Stimulated activated naive CD8-positive, alpha-beta T cell treated with anti-CD3 and anti-CD28 coated beads, Interleukin-15, Interleukin-2, amounts not matched to agents 100 ng/mL and 50 ng/mL, for 24 hours (primary cell): ENCODE data around the gene FAM222B.

ENCODE experiments used
- H3K27ac Mint-ChIP-seq: one replicate; pipeline ENCODE4 v1.8.0; 2021; ENCODE audit warnings: mild to moderate bottlenecking, mixed read lengths
- H3K27me3 Mint-ChIP-seq: one replicate; pipeline ENCODE4 v1.8.0; 2021; ENCODE audit warnings: mixed read lengths
- H3K36me3 Mint-ChIP-seq: one replicate; pipeline ENCODE4 v1.8.0; 2021; ENCODE audit warnings: low read depth, mixed read lengths
- H3K4me1 Mint-ChIP-seq: one replicate; pipeline ENCODE4 v1.8.0; 2021; ENCODE audit warnings: low read depth, mixed read lengths
- H3K4me3 Mint-ChIP-seq: one replicate; pipeline ENCODE4 v1.8.0; 2021; ENCODE audit warnings: mild to moderate bottlenecking, mixed read lengths
- H3K9me3 Mint-ChIP-seq: one replicate; pipeline ENCODE4 v1.8.0; 2021; ENCODE audit warnings: mixed read lengths

FAM222B gene, protein sequence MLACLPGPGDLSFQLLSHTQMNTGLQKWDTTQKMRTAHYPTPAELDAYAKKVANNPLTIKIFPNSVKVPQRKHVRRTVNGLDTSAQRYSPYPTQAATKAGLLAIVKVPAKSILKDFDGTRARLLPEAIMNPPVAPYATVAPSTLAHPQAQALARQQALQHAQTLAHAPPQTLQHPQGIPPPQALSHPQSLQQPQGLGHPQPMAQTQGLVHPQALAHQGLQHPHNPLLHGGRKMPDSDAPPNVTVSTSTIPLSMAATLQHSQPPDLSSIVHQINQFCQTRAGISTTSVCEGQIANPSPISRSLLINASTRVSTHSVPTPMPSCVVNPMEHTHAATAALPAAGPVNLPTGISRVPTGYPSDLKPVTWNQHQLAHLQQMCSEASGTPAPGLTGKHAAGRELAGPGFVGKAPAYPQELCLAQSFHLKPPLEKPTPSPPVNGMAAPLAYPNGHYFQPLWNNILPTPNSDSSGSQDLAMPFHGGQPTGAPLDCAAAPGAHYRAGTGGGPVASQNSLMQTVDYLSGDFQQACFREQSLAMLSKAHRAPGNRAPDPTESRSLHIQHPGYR

GRCh38 chr17:28842282-28843012 lies at the start of gene FAM222B:
Gene FAM222B (minus strand): TSS chr17:28842790. CDS start chr17:28766667, 76,123 bp downstream.
- H3K4me3 Mint-ChIP-seq = peak within 1 kb of the TSS; percentile 95
- peaks cover 3% of the 10 kb centered on the region for H3K36me3 Mint-ChIP-seq
- H3K4me1 Mint-ChIP-seq = peaks cover 36% of the 10 kb centered on the region
- H3K9me3 Mint-ChIP-seq = no peaks in the 10 kb centered on the region
- H3K27ac Mint-ChIP-seq = peak within 1 kb of the TSS; percentile 95
- no peaks in the 10 kb centered on the region for H3K27me3 Mint-ChIP-seq

DNA sequence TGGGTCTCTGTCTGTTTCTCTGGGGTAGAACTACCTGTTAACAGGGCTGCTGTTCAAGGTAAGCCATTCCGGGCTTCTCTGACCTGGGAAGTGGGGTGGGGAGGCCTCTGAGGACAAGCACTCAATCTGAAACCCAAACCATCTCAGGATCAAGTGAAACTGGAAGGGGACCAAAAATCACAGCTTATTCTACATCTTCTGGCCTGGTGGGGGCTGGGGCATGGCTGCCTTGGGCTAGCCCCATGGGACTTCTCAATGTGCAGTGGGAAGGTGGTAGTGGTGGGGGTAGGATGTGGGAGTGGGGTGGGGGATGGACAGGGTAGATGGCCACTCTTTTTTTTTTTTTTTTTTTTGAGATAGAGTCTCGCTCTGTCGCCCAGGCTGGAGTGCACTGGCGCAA lies 49.4 kb upstream of the FAM222B start:
- H3K36me3 Mint-ChIP-seq = peaks cover 12% of the 10 kb centered on the region
- H3K27ac Mint-ChIP-seq = peak overlapping the region; percentile 85
- H3K9me3 Mint-ChIP-seq = no peaks in the 10 kb centered on the region
- H3K4me1 Mint-ChIP-seq = peaks cover 86% of the 10 kb centered on the region
- no peak overlapping the region for H3K4me3 Mint-ChIP-seq
- H3K27me3 Mint-ChIP-seq = no peaks in the 10 kb centered on the region

GRCh38 chr17:28891201-28891600 lies 48.6 kb upstream of the FAM222B start:
- Mint-ChIP-seq H3K4me3 (no peak overlapping the region), H3K9me3 (no peaks in the 10 kb centered on the region), H3K27ac (peak overlapping the region; percentile 85), H3K27me3 (no peaks in the 10 kb centered on the region), H3K4me1 (peaks cover 79% of the 10 kb centered on the region), H3K36me3 (peaks cover 12% of the 10 kb centered on the region)

DNA sequence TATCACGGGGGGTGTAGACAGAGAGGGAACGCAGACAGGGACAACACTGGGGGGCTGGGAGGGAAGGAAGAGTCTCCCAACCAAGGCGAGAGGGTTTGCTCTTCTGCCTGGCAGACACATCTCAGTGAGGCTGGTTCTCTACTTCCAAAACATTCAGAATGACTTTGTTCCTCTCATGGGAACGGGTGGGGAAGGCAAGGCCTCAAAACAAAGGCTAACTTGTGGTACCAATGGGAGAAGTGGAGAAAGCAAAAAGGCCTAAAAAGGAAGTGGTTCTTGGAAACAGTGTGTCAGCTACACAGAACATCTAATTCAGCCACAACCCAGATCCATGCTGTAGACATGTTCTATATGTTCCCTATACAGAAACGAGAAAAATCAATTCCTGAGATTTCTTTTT lies 47.4 kb upstream of the FAM222B start:
- no peaks in the 10 kb centered on the region for H3K9me3 Mint-ChIP-seq
- peak overlapping the region; percentile 40 for H3K27ac Mint-ChIP-seq
- peaks cover 68% of the 10 kb centered on the region for H3K4me1 Mint-ChIP-seq
- H3K27me3 Mint-ChIP-seq = no peaks in the 10 kb centered on the region
- H3K36me3 Mint-ChIP-seq = peaks cover 12% of the 10 kb centered on the region
- H3K4me3 Mint-ChIP-seq = no peak overlapping the region

DNA sequence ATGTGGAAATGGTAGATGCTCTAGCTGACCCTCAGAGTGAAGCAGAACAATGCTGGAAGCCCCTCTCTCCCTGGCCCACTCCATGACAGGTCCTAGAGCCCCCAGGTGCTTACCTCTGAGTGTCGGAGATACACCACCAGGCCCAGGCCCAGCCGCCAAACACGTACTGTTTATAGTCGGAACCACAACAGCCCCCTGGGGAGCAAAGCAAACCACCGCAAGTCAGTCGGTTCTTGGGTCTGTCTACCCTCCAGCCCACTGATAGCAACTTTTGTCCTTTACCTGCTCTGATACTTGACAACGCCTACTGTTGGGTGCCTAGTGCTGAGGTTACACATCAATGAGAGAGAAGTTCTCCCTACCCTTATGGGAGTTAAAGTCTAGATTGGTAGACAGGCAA lies 46.2 kb upstream of the FAM222B start:
- no peak overlapping the region for H3K4me3 Mint-ChIP-seq
- H3K4me1 Mint-ChIP-seq = peaks cover 63% of the 10 kb centered on the region
- peaks cover 16% of the 10 kb centered on the region for H3K36me3 Mint-ChIP-seq
- no peaks in the 10 kb centered on the region for H3K27me3 Mint-ChIP-seq
- H3K9me3 Mint-ChIP-seq = no peaks in the 10 kb centered on the region
- peak overlapping the region; percentile 31 for H3K27ac Mint-ChIP-seq

- Mint-ChIP-seq H3K4me1 (peaks cover 54% of the 10 kb centered on the region), H3K4me3 (no peak overlapping the region), H3K36me3 (peaks cover 16% of the 10 kb centered on the region), H3K27me3 (no peaks in the 10 kb centered on the region), H3K27ac (no peak overlapping the region), H3K9me3 (no peaks in the 10 kb centered on the region)
These were observed 45.4 kb upstream of the FAM222B start for GRCh38 chr17:28887871-28888471.

- H3K4me3 Mint-ChIP-seq = no peak overlapping the region
- no peaks in the 10 kb centered on the region for H3K27me3 Mint-ChIP-seq
- peaks cover 36% of the 10 kb centered on the region for H3K4me1 Mint-ChIP-seq
- H3K36me3 Mint-ChIP-seq = peaks cover 14% of the 10 kb centered on the region
- H3K27ac Mint-ChIP-seq = no peak overlapping the region
- H3K9me3 Mint-ChIP-seq = no peaks in the 10 kb centered on the region
These were observed 43.4 kb upstream of the FAM222B start for GRCh38 chr17:28885951-28886350.

- no peak overlapping the region for H3K27ac Mint-ChIP-seq
- H3K36me3 Mint-ChIP-seq = peaks cover 12% of the 10 kb centered on the region
- H3K9me3 Mint-ChIP-seq = no peaks in the 10 kb centered on the region
- H3K4me3 Mint-ChIP-seq = no peak overlapping the region
- H3K27me3 Mint-ChIP-seq = no peaks in the 10 kb centered on the region
- peaks cover 30% of the 10 kb centered on the region for H3K4me1 Mint-ChIP-seq
These were observed 42.8 kb upstream of the FAM222B start for GRCh38 chr17:28885363-28885762.

DNA sequence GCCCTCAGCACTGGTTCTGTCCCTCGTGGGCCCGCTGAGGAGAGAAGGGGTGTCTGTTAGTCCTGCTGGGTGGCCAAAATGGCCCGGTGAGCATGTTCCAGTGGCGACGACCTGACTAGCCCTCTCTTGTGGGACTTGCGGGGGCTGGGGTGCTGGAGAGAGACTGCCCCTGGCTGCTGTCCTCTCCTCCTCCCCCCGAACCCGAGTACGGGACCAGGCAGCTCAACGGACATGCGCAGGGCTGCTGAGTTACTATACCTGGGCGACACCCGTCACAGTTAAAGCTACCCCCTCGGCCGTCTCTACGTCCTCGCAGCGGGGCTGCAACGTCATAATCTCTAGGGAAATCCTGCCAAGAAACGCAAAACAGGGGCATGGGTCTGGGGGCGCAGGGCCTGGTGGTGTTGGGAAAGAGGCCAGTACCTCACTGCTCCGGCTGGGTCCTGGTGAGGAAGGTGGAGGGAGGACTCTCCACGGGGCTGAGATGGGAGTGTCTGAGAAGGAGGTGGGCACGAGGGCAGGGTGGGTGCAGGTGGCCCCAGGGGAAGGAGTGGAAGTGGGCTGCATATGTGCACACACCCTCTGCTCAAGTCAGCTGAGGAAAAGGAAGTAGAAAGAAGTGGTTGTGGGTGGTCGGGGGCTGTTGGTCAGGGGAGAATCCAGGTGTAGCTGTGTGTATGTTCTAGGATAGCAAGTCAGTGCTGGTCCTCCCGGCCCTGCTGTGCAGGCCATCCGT lies 41.5 kb upstream of the FAM222B start:
- H3K36me3 Mint-ChIP-seq = peaks cover 19% of the 10 kb centered on the region
- peaks cover 18% of the 10 kb centered on the region for H3K4me1 Mint-ChIP-seq
- H3K27ac Mint-ChIP-seq = no peak overlapping the region
- no peaks in the 10 kb centered on the region for H3K9me3 Mint-ChIP-seq
- H3K27me3 Mint-ChIP-seq = no peaks in the 10 kb centered on the region
- H3K4me3 Mint-ChIP-seq = no peak overlapping the region

DNA sequence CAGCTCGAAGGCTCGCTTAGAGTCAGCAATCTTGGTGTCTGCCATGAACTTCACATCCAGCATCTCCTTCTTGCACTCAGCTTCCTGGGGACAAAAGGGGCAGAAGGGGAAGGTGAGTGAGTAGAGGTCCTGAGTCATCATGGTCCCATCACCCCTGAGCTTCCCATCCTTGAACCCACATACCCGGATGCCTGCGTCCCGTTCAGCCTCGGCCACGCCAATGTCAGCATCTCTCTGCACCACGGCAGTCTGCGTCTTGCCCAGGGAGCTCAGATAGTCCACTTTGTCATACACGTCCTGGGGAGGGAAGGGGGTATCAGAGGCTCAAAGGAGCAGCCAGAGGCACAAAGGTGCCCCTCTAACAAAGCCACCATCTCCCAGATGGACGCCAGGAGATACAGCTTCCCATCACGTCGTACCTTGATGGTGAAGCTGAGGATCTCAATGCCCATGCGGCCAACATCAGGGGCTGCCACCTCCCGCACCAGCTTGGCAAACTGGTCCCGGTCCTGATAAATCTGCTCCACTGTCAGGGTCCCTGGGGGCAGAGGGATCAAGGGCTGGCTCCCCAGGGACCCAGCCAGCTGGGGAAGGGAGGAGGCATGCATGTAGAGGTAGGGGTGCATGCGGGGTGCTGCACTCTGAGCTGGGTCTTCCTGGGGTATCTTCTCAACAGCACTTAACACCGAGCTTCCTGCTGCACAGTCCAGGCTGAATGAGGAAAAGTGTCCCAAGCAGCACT lies 39.7 kb upstream of the FAM222B start:
- Mint-ChIP-seq H3K36me3 (peaks cover 30% of the 10 kb centered on the region), H3K27me3 (no peaks in the 10 kb centered on the region), H3K9me3 (no peaks in the 10 kb centered on the region), H3K4me3 (no peak overlapping the region), H3K27ac (no peak overlapping the region), H3K4me1 (peaks cover 19% of the 10 kb centered on the region)

DNA sequence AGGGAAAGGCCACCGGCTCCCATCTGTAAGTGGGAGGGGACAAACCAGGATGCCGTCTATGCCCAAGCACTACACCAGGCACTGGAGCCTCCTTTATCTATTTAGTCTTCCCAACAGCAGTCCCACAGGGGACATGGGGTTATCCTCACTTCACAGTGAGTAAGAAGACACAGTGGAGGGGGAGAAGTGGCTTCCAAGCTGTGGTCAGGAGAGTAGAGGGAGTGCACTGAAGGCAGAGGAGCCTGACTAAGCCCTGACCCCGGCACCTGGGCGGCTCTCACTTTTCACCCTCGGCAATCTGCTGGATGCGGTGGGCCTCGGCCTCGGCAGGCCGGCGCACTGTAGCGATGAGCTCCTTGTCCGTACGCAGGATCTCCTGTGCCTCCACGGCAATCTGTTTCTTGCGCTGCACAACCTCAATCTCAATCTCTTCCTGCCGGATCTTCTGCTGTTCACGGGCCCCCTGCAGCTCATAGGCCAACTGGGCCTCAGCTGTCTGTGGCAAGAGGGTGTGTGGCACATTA lies 39.0 kb upstream of the FAM222B start:
- Mint-ChIP-seq H3K27ac (no peak overlapping the region), H3K27me3 (no peaks in the 10 kb centered on the region), H3K4me1 (peaks cover 23% of the 10 kb centered on the region), H3K36me3 (peaks cover 30% of the 10 kb centered on the region), H3K4me3 (no peak overlapping the region), H3K9me3 (no peaks in the 10 kb centered on the region)

- H3K4me3 Mint-ChIP-seq = no peak overlapping the region
- no peak overlapping the region for H3K27ac Mint-ChIP-seq
- H3K4me1 Mint-ChIP-seq = peaks cover 33% of the 10 kb centered on the region
- no peaks in the 10 kb centered on the region for H3K27me3 Mint-ChIP-seq
- H3K9me3 Mint-ChIP-seq = no peaks in the 10 kb centered on the region
- H3K36me3 Mint-ChIP-seq = peaks cover 30% of the 10 kb centered on the region
These were observed 38.0 kb upstream of the FAM222B start for GRCh38 chr17:28880572-28880945.

- Mint-ChIP-seq H3K4me3 (no peak overlapping the region), H3K27ac (no peak overlapping the region), H3K27me3 (no peaks in the 10 kb centered on the region), H3K36me3 (peaks cover 30% of the 10 kb centered on the region), H3K9me3 (no peaks in the 10 kb centered on the region), H3K4me1 (peaks cover 37% of the 10 kb centered on the region)
These were observed 37.4 kb upstream of the FAM222B start for GRCh38 chr17:28879886-28880571.
